ENCODE results near the gene DUT.

DUT gene

DNA sequence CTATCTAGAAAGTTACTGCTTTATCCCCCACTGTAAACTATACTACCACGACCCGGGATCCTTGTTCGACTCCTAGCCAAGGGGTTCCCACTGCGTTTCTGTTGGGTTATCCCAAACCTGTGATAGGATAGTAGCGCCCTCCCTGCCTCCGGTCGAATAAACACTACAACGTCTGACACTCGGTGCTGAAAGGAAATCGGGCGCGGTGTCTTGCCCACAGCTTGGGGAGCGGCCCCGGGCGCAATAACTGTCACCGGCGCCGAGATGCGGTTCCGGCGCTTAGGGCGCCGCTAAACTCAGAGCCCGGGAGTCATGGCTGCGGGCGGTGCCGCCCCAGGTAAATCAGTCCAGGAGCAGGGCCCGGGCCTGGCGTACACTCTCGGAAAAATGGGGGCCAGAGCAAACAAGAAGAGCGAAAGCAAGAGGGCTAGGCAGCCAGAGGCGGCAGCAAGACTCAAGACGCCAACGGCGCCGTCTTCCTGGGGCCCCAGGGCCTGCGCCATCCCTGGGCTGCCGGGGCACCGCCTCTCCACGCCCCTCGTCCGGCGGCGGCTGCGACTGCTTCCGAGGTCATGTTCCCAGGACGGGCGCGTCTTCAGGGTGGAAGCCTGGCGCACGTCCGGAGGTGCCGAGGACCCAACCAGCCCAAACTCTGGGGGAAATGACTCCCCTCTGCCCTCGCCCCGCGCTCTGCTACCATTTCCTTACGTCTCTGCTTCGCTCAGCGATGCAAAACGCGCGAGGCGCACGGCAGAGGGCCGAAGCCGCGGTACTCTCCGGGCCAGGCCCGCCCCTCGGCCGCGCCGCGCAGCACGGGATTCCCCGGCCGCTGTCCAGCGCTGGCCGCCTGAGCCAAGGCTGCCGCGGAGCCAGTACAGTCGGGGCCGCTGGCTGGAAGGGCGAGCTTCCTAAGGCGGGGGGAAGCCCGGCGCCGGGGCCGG, at the start of gene DUT:
Gene DUT, plus strand, starts transcription at position 575 of the 941 bp plus-strand sequence. Its CDS starts 87 bp downstream, at position 662.
- H3K4me3 ChIP-seq (ENCODE audit: low read length in 2 of 2), result peak within 1 kb of the TSS; percentile 81 to 87
- peaks cover 0 to 5% of the 10 kb centered on the region in 2 donors for H3K36me3 ChIP-seq (ENCODE audit: control insufficient read depth in 2 of 2, insufficient read depth in 2 of 2, low read length in 2 of 2)
- no peaks in the 10 kb centered on the region for H3K9me3 ChIP-seq (ENCODE audit: control insufficient read depth in 2 of 2, low read length in 2 of 2)
- peaks cover 5 to 13% of the 10 kb centered on the region in 2 donors for H3K4me1 ChIP-seq (ENCODE audit: control insufficient read depth in 2 of 2, insufficient read depth in 2 of 2, low read length in 2 of 2)
- peak within 1 kb of the TSS; percentile 94 to 96 for H3K27ac ChIP-seq (ENCODE audit: low read depth in 2 of 2, low read length in 2 of 2)
- no peaks in the 10 kb centered on the region for H3K27me3 ChIP-seq (ENCODE audit: control insufficient read depth in 2 of 2, insufficient read depth in 2 of 2, low read length in 2 of 2)
- H3K9ac ChIP-seq (ENCODE audit: low read depth in 1 of 2, low read length in 2 of 2), result peak within 1 kb of the TSS; percentile 74 to 92

DNA sequence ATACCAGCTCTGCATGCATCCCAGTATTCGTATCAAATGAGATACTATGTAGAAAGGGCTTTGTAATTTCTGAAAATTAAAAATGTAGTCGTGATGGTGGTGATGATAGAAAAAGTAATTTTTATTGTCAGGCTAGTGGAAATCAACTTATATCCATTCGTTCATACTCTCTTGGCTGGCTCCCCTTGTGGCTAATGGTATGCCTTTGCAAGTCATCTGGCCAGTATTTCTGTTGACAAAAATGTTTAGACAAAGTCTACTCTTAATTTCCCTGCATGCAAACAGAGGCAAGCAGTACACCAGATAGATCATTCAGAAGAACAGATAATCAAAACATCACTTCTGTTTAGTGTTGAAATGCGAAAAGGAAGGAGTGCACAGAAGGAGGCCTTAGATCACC, 49.6 kb upstream of the DUT start:
- Histone ChIP-seq H3K9me3 (ENCODE audit: control insufficient read depth in 2 of 2, low read length in 2 of 2) (no peaks in the 10 kb centered on the region), H3K27ac (ENCODE audit: low read depth in 2 of 2, low read length in 2 of 2) (no peak overlapping the region), H3K4me3 (ENCODE audit: low read length in 2 of 2) (no peak overlapping the region), H3K9ac (ENCODE audit: low read depth in 1 of 2, low read length in 2 of 2) (no peak overlapping the region), H3K36me3 (ENCODE audit: control insufficient read depth in 2 of 2, insufficient read depth in 2 of 2, low read length in 2 of 2) (no peaks in the 10 kb centered on the region), H3K27me3 (ENCODE audit: control insufficient read depth in 2 of 2, insufficient read depth in 2 of 2, low read length in 2 of 2) (peaks cover 0 to 3% of the 10 kb centered on the region in 2 donors), H3K4me1 (ENCODE audit: control insufficient read depth in 2 of 2, insufficient read depth in 2 of 2, low read length in 2 of 2) (peaks cover 0 to 4% of the 10 kb centered on the region in 2 donors)

DNA sequence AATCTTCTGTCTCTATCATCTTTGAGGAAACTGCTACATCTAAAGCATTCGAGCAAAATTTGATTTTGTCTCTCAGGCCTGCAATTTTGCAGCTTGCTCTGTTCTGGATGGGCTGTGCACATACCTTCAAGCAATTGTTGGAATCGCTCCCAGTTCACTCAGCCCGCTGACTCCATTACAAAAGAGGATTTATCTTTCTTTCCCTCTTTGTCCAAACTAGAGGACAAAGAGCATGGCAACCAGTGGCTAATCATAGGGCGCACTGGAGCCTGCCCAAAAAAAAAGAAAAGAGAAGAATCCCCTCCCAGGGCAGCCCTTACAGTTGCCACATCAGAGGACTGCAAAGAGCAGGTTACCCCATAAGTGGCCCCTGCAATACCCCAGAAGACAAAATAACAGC, 49.0 kb upstream of the DUT start:
- no peak overlapping the region for H3K9ac ChIP-seq (ENCODE audit: low read depth in 1 of 2, low read length in 2 of 2)
- no peaks in the 10 kb centered on the region for H3K36me3 ChIP-seq (ENCODE audit: control insufficient read depth in 2 of 2, insufficient read depth in 2 of 2, low read length in 2 of 2)
- H3K27ac ChIP-seq (ENCODE audit: low read depth in 2 of 2, low read length in 2 of 2), result no peak overlapping the region
- H3K4me1 ChIP-seq (ENCODE audit: control insufficient read depth in 2 of 2, insufficient read depth in 2 of 2, low read length in 2 of 2), result peaks cover 0 to 4% of the 10 kb centered on the region in 2 donors
- no peak overlapping the region for H3K4me3 ChIP-seq (ENCODE audit: low read length in 2 of 2)
- H3K27me3 ChIP-seq (ENCODE audit: control insufficient read depth in 2 of 2, insufficient read depth in 2 of 2, low read length in 2 of 2), result peaks cover 0 to 3% of the 10 kb centered on the region in 2 donors
- H3K9me3 ChIP-seq (ENCODE audit: control insufficient read depth in 2 of 2, low read length in 2 of 2), result no peaks in the 10 kb centered on the region

DNA sequence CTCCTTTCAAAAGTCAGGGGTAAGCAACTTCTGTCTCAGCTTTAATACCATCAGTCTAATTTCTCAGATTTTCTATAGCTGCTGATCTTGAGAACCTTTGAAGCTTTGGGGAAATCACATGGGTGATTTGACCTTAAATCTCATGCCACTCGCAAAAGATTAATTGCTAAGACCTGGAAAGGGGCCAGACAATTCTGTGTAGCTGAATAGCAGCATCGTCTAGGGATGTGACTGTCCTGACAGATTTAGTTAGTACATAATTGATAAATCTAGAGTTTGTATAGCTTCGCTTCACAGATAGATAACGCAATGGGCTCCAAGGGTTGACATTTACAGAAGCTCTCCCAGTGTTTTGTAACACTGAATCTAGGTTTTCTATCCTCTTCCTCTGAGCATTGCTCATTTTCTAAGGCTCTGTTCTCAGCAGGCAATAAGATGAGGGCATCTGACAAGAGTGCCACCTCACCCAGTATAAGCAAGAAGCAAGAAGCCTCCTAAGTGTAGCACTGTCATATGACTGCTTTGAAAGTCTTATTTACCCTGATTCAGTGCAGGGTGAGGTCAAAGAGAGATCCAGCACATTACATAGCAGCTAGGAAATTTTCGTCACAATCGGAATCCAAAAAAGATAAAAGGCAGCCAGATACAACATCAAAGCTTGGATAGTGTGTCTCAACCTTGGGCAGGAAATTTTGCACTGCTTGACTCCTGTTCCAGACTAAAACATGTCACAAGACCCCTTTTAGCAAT, 47.7 kb upstream of the DUT start:
- H3K9ac ChIP-seq (ENCODE audit: low read depth in 1 of 2, low read length in 2 of 2), result no peak overlapping the region
- no peak overlapping the region for H3K27ac ChIP-seq (ENCODE audit: low read depth in 2 of 2, low read length in 2 of 2)
- no peak overlapping the region for H3K4me3 ChIP-seq (ENCODE audit: low read length in 2 of 2)
- H3K9me3 ChIP-seq (ENCODE audit: control insufficient read depth in 2 of 2, low read length in 2 of 2), result no peaks in the 10 kb centered on the region
- H3K36me3 ChIP-seq (ENCODE audit: control insufficient read depth in 2 of 2, insufficient read depth in 2 of 2, low read length in 2 of 2), result no peaks in the 10 kb centered on the region
- H3K4me1 ChIP-seq (ENCODE audit: control insufficient read depth in 2 of 2, insufficient read depth in 2 of 2, low read length in 2 of 2), result peaks cover 0 to 4% of the 10 kb centered on the region in 2 donors
- peaks cover 0 to 3% of the 10 kb centered on the region in 2 donors for H3K27me3 ChIP-seq (ENCODE audit: control insufficient read depth in 2 of 2, insufficient read depth in 2 of 2, low read length in 2 of 2)

DNA sequence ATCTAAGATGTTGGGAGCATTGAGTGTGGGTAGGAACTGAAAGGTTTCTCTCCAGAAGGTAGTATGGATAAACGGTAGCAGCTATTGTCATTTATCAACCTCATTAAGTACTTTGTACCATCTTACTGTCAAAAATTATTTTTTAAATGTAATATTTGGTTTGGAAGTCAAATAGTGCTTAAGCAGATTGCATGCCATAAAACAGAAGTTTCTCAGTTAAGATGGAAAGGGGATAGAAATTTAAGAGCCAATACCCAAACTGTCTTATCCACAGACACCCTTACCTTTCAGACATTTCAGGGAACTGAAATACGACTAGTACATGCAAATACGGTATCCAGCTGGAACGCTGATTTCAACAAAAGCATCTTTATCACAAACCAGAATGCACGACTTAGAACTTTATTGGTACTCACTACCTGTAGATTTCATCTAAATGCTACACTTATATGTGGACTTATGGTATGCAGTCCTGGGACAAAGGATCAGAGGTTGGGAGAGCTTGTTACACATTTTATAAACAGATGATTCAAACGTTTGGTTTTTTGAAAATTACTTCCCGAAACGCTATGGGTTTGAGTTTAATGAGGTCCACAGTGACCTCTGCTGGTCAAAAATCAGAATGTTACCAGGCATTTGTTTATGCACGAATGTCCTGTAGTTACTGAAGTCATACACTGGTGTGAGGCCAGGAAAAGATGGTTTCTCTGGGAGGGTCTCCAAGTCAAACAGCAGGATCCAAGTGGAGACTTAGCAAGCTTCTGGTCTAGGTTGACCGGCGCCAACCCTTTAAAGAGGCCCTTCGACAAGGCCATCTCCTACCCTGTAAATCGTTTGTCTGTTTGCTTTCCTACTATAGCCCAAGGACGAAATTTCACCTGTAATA, 45.7 kb upstream of the DUT start:
- no peak overlapping the region for H3K27ac ChIP-seq (ENCODE audit: low read depth in 2 of 2, low read length in 2 of 2)
- no peaks in the 10 kb centered on the region for H3K36me3 ChIP-seq (ENCODE audit: control insufficient read depth in 2 of 2, insufficient read depth in 2 of 2, low read length in 2 of 2)
- no peaks in the 10 kb centered on the region for H3K9me3 ChIP-seq (ENCODE audit: control insufficient read depth in 2 of 2, low read length in 2 of 2)
- no peaks in the 10 kb centered on the region for H3K27me3 ChIP-seq (ENCODE audit: control insufficient read depth in 2 of 2, insufficient read depth in 2 of 2, low read length in 2 of 2)
- H3K4me1 ChIP-seq (ENCODE audit: control insufficient read depth in 2 of 2, insufficient read depth in 2 of 2, low read length in 2 of 2), result peaks cover 0 to 4% of the 10 kb centered on the region in 2 donors
- H3K4me3 ChIP-seq (ENCODE audit: low read length in 2 of 2), result peak overlapping the region in 1 of 2 donors; percentile 51
- H3K9ac ChIP-seq (ENCODE audit: low read depth in 1 of 2, low read length in 2 of 2), result no peak overlapping the region

DNA sequence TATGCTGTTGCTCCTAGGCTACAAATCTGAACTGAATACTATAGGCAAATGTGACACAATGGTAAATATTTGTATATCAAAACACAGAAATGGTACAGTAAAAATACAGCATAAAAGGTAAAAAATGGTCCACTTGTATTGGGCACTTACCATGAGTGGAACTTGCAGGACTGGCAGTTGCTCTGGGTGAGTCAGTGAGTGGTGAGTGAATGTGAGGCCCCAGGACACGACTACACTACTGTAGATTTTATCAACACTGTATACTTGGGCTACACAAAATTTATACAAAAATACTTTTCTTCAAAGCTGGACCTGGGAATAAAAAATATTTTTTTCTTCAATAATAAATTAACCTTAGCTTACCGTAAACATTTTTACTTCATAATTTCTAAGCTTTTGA, 41.6 kb upstream of the DUT start:
- Histone ChIP-seq H3K9me3 (ENCODE audit: control insufficient read depth in 2 of 2, low read length in 2 of 2) (no peaks in the 10 kb centered on the region), H3K9ac (ENCODE audit: low read depth in 1 of 2, low read length in 2 of 2) (no peak overlapping the region), H3K27me3 (ENCODE audit: control insufficient read depth in 2 of 2, insufficient read depth in 2 of 2, low read length in 2 of 2) (no peaks in the 10 kb centered on the region), H3K4me3 (ENCODE audit: low read length in 2 of 2) (no peak overlapping the region), H3K36me3 (ENCODE audit: control insufficient read depth in 2 of 2, insufficient read depth in 2 of 2, low read length in 2 of 2) (no peaks in the 10 kb centered on the region), H3K4me1 (ENCODE audit: control insufficient read depth in 2 of 2, insufficient read depth in 2 of 2, low read length in 2 of 2) (peaks cover 0 to 4% of the 10 kb centered on the region in 2 donors), H3K27ac (ENCODE audit: low read depth in 2 of 2, low read length in 2 of 2) (no peak overlapping the region)

DNA sequence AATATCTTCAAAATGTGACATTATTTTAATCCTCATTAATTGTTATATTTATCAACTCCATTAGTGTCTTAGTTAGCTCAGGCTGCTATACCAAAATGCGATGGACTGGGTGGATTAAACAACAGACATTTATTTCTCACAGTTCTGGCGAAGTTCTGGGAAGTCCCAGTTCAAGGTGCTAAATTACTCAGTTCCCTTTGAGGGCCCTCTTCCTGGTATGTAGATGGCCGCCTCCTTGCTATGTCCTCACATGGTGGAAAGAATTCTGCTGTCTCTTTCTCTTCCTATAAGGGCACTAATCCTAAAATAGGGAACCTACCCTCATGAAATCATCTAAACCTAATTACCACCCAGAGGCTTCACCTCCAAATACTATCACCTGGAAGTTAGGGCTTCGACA, 38.8 kb upstream of the DUT start:
- Histone ChIP-seq H3K9ac (ENCODE audit: low read depth in 1 of 2, low read length in 2 of 2) (no peak overlapping the region), H3K27me3 (ENCODE audit: control insufficient read depth in 2 of 2, insufficient read depth in 2 of 2, low read length in 2 of 2) (no peaks in the 10 kb centered on the region), H3K4me3 (ENCODE audit: low read length in 2 of 2) (no peak overlapping the region), H3K27ac (ENCODE audit: low read depth in 2 of 2, low read length in 2 of 2) (no peak overlapping the region), H3K36me3 (ENCODE audit: control insufficient read depth in 2 of 2, insufficient read depth in 2 of 2, low read length in 2 of 2) (no peaks in the 10 kb centered on the region), H3K9me3 (ENCODE audit: control insufficient read depth in 2 of 2, low read length in 2 of 2) (no peaks in the 10 kb centered on the region), H3K4me1 (ENCODE audit: control insufficient read depth in 2 of 2, insufficient read depth in 2 of 2, low read length in 2 of 2) (no peaks in the 10 kb centered on the region)

DNA sequence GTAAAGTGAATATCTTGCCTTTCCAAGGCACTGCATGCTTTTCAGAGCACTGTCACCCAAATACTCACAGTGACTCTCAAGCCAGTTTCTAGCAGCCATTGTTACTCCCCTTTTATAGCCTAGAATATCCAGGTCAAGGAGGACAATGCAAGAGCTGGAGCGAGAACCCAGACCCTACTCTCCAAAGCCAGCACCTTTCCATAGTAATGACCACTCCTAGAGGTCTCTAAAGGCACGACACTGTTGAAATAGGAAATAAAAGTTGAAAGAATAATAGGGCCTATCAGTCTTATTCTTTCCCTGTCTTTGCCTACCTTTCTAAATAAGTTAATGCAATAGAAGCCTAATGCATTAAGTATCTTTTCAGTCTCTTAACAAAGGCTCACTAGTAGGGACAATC, 33.6 kb upstream of the DUT start:
- H3K36me3 ChIP-seq (ENCODE audit: control insufficient read depth in 2 of 2, insufficient read depth in 2 of 2, low read length in 2 of 2), result no peaks in the 10 kb centered on the region
- H3K27me3 ChIP-seq (ENCODE audit: control insufficient read depth in 2 of 2, insufficient read depth in 2 of 2, low read length in 2 of 2), result no peaks in the 10 kb centered on the region
- no peaks in the 10 kb centered on the region for H3K4me1 ChIP-seq (ENCODE audit: control insufficient read depth in 2 of 2, insufficient read depth in 2 of 2, low read length in 2 of 2)
- H3K9me3 ChIP-seq (ENCODE audit: control insufficient read depth in 2 of 2, low read length in 2 of 2), result no peaks in the 10 kb centered on the region
- no peak overlapping the region for H3K4me3 ChIP-seq (ENCODE audit: low read length in 2 of 2)
- no peak overlapping the region for H3K27ac ChIP-seq (ENCODE audit: low read depth in 2 of 2, low read length in 2 of 2)
- H3K9ac ChIP-seq (ENCODE audit: low read depth in 1 of 2, low read length in 2 of 2), result no peak overlapping the region

DNA sequence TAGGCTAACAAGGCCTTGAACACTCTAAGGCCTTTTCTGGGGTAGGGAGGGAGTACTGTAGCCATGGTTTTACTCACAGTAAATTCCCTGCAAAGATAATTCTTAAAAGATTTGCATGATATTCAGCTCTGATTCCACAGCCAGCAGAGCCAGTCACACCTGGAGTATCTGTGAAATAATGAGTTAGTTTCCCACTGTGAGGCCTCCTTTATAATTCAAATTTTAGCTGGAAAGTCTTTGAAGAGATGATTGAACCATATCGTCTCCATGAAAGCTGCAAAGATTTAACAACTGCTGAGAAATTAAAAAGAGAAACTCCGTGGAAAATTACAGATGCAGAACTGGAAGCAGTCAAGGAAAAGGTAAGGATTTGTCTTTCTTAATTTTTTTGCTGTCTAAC, 32.3 kb upstream of the DUT start:
- Histone ChIP-seq H3K27me3 (ENCODE audit: control insufficient read depth in 2 of 2, insufficient read depth in 2 of 2, low read length in 2 of 2) (no peaks in the 10 kb centered on the region), H3K9ac (ENCODE audit: low read depth in 1 of 2, low read length in 2 of 2) (no peak overlapping the region), H3K36me3 (ENCODE audit: control insufficient read depth in 2 of 2, insufficient read depth in 2 of 2, low read length in 2 of 2) (no peaks in the 10 kb centered on the region), H3K4me3 (ENCODE audit: low read length in 2 of 2) (no peak overlapping the region), H3K9me3 (ENCODE audit: control insufficient read depth in 2 of 2, low read length in 2 of 2) (no peaks in the 10 kb centered on the region), H3K27ac (ENCODE audit: low read depth in 2 of 2, low read length in 2 of 2) (no peak overlapping the region), H3K4me1 (ENCODE audit: control insufficient read depth in 2 of 2, insufficient read depth in 2 of 2, low read length in 2 of 2) (no peaks in the 10 kb centered on the region)
